Measurements from ENCODE around the gene SLC15A4.
"Not testable (repeated sequence)": the region's sequence is repeated elsewhere in the genome, so short reads cannot be mapped to it uniquely, and the experiment has no call there.

Gene SLC15A4

DNA sequence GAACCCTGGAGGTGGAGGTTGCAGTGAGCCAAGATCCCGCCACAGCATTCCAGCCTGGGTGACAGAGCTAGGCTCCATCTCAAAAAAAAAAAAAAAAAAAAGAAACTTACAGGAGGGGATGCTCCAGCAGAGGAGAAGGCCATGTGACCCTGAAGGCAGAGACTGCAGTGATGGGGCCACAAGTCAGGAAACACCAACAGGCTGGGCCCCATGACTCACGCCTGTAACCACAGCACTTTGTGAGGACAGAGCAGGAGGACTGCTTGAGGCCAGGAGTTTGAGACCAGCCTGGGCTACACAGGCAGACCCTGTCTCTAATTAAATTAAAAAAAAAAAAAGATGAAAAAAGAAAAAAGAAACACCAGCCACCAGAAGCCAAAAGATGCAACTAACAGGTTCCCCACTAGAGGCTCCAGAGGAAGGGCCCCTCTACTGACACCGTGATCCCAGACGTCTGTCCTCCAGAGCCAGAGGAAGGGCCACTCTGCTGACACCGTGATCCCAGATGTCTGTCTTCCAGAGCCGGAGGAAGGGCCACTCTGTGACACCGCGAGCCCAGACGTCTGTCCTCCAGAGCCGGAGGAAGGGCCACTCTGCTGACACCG is 20.4 kb upstream of the SLC15A4 start:
- DNase-seq (ENCODE audit: low spot score): no peak

DNA sequence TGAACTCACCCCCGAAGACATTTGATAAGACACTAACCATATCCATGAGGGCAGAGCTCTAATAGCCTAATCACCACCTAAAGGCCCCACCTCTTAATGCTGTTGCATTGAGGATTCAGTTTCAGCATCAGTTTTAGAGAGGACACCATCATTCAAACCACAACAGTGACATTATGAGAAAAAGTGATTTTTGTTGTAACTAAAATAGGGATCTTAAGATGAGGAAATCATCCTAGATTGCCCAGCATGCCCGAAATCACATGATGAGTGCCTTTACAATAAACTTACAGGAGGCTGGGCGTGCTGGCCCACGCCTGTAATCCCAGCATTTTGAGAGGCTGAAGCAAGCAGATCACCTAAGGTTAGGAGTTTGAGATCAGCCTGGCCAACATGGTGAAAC is 19.8 kb upstream of the SLC15A4 start:
- no peak for DNase-seq (ENCODE audit: low spot score)

DNA sequence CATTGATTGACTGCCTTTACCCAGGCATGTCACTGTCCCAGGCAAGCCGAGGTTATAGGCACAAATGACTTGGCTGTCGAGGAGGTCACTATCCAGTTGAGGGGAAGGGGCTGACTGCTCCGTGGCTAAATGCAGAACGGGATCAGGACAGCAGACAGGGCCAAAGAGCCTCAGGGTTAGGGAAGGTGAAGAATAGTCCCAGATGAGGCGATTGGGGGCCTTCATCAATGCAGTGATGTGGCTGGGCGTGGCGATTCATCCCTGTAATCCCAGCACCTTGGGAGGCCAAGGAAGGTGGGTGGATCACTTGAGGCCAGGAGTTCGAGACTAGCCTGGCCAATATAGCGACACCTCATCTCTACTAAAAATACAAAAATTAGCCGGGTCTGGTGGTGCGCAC is 18.8 kb upstream of the SLC15A4 start:
- no peak for DNase-seq (ENCODE audit: low spot score)

DNA sequence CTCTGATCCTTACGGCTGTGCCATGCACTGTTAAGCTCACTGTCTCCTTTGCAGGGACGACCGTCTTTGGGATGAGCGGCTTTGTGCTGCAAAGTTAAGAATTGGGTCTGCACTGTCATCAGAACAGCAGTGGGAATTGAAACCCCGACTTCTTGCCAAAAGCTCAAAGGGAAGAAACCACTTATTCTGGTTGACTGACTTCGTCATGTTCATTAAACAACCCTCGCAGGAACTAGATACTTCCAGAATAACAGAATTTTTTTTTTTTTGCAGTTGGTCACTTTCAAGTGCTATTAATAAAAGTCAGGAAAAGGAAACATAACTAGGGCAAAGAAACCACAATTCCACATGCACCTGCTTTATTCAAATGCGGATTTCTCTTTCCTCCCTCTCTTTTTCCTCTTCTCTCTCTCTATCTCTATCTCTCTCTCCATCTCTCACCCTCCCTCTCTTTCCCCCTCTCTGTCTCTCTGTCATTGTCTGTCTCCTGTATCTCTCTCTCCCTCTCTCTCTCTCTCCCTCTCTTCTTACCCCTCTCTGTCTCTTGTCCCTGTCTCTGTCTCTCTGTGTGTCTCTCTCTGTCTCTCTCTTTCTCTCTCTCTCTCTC is 17.2 kb upstream of the SLC15A4 start:
- no peak for DNase-seq (ENCODE audit: low spot score)

DNA sequence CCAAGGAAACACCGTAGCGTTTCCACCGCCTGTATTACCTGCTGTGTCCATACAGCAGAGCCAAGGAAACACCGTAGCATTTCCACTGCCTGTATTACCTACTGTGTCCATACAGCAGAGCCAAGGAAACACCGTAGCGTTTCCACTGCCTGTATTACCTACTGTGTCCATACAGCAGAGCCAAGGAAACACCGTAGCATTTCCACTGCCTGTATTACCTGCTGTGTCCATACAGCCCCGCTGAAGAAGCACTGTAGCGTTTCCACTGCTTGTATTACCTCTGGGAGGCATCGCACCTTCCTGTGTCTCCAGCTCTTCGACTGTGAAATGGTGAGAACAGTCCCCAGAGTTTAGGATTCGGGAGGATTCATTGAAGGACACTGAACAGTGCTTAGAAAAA is 16.1 kb upstream of the SLC15A4 start:
- not testable (repeated sequence) for DNase-seq (ENCODE audit: low spot score)

DNA sequence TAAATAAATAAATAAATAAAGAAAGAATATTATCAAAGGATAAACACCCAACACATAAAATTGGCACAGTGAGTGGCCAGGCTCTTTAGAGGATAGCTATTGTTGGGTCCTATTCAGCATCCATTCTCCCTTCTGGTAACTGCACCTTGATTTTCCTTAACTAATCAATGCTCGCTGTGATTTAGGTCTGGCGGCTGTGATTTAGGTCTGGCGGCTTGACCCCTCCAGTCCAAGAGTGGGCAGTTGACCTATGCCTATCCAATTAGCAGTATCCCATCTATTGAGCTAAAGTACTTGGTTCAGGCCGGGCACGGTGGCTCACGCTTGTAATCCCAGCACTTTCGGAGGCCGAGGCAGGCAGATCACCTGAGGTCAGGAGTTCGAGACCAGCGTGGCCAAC is 9.7 kb upstream of the SLC15A4 start:
- no peak for DNase-seq (ENCODE audit: low spot score)

DNA sequence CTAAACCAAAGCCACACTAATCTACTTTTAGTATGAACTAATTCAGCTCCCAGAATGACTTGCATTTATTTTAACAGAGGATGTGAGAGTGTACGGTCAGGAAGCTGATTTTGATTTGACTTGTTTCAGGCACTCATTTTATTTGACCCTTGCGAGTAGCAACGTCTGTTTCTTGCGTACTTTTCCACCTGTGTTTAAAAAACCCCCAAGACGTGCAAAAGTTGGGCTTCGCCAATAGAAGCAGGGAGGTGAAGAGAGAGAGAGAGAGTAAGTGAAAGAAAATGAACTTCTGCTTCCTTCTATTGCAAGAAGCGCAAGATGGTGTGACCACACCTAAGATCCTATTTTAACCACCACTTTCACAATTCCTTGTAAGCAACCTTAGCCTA is 6.7 kb upstream of the SLC15A4 start:
- DNase-seq (ENCODE audit: low spot score): no peak

DNA sequence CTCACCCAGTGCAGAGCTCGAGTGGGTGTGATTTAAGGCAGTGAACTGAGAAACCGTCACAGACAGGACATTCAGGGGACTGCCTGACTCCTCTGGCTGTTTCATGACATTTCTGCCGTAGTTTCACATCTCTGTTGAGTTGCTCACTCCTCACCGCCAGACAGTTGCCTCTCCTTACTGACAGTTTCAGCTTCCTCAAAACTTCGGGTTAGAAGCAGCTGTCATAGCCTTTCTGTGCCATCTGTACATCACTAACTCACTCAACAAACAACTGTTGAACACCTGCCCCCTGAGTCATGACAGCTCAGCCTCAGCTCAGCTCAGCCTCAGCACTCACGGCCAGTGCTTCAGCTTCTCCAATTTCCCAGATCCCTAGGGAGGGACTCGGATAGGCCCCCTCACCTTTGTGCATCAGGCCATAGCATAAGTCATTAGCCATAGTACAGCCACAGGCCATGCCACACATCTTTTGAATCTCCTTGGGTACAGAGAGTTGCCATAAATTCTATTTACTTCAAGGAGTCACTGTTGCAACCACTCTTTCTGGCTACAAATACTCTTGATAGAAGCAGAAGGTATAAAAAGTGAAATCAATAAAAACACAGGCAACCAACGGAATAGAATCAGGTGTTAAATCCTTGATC is 6.2 kb upstream of the SLC15A4 start:
- no peak for DNase-seq (ENCODE audit: low spot score)

DNA sequence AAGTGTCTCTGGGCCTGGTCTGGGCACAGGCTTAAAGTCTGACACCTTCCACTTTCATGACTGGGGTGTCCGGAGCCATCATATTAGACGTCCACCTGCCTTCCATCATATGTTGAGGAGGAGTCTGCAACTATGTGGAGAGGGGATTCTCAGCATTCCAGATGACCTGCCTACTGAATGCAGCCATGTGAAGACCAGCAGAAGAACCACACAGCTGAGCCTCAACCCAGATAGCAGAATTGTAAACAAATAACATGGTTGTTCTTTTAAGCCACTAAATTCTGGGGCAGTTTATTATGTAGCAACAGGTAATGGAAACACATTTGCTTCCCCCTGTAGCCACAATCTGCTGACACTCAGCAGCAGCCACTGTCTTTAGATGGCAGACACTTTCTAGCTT is 4.0 kb upstream of the SLC15A4 start:
- no peak for DNase-seq (ENCODE audit: low spot score)

DNA sequence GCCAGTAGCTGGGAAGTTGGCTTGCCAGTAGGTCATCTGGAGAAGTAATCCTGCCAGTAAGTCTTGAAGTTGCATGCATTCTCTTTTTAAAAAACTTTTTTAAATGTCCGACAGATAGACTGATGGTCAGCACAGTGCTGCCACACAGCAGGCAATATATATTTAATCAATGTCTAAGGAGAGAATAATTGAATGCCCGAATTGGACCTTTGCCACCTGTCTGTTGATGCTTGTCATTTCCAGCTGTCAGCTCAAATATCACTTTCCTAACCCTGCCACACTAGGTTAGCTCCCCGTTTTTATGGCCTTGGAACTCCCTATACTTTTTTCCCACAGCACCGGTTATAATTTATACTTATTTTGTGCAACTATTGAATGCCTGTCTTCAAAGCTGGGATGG is 2.1 kb upstream of the SLC15A4 start:
- DNase-seq (ENCODE audit: low spot score): no peak

DNA sequence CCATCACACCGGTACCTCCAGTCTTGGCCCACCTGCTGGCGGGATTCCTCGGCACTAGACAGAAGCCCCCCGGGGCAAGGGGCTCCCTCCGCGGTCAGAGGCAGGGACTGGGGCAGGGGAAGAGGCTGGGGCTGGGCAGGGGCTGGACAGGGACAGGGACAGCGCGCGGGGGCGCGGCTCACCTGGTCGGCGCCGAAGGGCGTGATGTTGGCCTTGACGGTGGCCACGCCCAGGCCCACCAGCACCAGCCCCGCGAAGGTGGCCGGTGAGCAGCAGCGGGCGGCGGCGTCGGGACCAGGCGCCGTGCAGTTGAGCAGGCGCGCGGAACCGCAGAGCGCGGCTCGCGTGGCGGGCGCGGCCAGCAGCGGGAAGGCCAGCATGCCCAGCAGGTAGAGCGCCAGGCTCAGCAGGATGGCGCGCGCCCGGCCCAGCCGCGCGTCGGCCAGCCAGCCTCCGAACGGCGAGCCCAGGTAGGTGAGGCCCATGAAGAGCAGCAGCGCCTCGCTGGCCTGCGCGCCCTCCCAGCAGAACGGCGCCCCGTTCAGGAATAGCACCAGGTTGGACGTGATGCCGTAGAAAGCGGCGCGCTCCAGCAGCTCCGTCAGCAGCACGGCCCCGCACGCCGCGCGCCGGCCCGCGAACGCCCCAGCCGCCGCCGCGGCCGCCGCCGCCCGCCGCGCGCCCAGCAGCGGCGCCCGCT is 392 bp downstream of the SLC15A4 start:
- peak; percentile 4 for DNase-seq (ENCODE audit: low spot score)

DNA sequence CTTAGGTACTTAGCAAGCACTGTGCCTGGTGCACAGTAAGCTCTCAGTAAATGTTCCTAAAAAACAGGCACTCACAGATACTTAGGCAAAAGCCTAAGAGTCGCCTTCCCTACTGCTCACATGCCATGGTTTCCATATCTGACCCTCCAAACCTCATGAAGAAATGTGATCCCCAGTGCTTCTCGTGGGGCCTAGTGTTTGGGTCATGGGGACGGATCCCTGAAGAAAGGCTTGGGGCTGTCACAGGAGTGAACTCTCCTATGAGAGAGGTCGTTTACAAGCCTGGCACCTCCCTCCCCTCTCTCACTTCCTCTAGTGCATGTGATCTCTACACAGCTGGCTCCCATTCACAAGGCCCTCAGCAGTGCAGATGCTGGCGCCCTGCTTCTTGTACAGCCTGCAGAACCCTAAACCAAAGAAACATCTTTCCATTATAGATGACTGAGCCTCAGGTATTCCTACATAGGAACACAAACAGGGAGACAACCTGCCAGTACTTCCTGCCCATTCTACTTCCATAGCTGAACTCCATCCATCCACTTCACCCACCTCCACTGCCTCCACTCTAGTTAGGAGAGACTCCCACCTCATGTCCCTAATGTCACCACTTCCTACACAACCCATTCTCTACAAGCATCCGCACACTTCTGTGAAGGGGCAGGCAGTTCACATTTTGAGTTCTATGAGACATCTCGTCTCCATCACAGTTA is 2.9 kb downstream of the SLC15A4 start:
- no peak for DNase-seq (ENCODE audit: low spot score)

DNA sequence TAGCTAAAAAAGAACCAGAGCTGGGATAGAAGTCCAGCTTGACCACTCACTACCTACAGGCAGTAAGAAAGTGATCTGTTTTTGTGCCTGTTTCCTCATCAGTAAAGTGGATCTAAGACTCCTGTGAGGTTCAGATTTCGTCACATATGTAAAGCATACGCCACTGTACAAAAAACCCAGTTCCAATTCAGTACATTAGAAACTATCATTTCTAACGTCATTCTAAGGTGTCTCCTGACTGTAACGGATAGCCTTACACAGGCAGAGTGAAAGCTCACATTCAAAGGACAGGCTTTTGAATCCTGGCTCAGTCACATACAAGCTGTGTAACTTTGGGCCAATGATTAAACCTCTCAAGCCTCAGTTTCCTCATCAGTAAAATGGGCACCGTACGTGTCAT is 3.5 kb downstream of the SLC15A4 start:
- DNase-seq (ENCODE audit: low spot score): no peak

DNA sequence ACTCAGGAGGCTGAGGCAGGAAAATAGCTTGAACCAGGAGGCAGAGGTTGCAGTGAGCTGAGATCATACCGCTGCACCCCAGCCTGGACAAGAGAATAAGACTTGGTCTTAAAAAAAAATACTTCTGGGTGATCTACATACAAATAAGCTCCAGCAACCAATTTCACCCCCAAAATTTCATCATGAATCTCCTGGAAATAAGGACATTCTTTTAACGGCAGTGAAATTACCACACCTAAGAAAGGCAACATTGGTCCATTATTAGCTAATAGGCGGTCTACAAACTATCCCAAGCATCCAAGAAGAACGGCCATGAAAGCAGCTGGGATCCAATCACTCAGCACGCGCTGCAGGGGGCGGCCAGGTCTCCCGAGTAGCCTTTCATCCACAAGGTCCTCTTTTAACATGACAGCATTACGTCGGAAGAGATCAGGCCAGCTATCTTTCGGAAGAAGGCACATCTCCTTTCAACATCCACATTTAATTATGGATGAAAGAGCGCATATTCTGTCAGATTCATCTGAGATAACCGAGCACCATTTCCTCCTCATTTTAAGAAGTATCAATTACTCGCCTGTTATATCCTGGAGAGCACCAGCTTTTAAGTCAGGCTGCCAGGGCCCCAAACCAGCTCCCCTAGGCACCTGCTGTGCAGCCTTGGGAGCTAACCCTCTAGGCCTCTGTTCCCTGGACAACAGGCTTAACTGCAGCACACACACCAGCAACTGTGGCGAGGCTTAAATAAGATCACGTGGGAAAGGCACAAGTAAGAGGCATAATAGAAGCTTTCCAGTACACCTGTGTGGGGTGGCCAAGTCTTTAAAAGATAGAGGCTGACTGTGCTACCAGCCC is 4.2 kb downstream of the SLC15A4 start:
- no peak for DNase-seq (ENCODE audit: low spot score)

DNA sequence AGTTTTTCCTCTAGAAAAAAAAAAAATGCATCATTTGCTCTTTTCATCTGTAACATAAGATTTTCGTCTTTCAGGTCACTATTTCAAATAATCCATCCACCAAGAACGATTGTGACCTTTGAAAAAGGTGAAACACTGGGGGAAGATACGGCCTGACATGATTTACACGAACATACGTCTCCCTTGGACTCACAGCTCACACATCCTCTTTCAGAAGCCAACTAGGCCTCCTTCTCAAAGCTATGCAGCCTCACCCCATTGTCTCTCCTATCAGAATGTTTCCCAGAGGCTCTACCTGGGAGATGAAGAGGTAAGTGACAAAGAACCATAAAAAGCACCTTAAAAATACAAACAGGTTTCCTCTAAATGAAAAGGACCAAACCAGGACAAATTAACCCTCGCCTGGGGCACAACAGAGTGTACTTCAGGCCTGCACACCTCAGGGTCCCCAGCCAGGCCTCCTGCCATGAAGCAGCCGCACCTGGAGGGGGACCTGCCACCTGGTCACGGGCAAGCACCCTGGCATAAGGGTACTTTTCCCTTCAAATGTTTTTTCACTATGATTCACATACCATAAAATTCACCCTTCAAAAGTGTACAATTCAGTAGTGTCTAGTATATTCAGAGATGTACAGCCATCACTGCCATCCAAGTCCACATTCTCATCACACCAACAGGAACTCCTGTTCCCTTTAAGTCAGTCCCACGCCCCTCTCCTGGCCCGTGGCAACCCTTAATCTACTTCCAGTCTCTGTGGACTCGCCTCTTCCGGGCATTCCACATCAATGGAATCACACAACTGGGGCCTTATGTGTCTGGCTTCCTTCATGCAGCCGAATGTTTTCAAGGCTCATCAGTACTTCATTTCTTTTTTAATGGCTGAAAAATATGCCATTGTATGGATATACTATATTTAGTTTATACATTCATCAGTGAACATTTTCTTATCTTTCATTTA is 5.4 kb downstream of the SLC15A4 start:
- no peak for DNase-seq (ENCODE audit: low spot score)

DNA sequence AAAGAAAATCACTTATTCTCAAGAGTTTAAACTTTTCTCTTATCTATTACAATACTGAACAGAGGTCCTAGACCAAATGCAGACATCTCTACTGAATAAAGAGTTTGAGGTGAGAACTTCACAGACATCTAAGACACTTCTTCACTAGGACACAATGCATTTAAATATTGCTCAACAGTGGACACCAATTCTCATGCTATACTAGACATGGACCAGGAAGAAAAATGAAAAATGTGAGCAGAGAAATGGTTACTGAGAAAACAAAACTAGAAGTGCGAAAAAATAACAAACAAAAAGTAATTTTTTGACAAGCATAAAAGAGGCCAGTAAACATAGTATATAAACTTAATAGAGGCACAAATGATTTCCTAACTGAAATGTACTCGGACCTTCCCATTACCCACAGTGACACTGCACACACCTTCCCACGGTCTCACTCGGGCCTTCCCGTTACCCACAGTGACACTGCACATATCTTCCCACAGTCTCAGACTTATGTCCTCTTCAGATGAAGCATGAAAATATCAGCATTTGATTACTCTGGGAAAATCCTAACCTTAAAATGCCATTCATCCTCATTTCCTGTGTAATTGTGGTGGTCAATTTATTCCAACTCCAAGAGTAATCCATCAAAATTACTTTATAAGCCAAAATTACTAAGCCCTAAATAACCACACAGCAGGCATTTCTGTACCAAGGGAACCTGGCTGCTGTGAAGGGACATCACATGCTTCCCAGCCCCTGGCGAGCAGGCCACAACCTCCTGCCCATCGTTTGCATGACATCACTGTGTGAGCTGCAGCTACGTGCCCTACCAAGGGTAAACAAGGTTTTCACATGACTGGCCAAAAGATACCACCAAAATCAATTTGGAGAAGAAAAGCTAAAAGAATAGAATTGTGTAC is 6.4 kb downstream of the SLC15A4 start:
- no peak for DNase-seq (ENCODE audit: low spot score)

DNA sequence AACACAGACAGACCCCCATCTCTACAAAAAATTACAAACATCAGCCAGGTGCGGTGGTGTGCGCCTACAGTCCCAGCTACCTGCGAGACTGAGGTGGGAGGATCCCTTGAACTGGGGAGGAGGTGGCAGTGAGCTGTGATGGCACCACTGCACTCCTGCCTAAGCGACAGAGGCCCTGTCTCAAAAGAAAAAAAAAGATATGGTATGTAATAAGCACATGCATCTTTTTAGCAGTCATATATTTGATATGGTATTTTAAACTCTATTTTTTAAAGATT is 7.2 kb downstream of the SLC15A4 start:
- DNase-seq (ENCODE audit: low spot score): no peak

DNA sequence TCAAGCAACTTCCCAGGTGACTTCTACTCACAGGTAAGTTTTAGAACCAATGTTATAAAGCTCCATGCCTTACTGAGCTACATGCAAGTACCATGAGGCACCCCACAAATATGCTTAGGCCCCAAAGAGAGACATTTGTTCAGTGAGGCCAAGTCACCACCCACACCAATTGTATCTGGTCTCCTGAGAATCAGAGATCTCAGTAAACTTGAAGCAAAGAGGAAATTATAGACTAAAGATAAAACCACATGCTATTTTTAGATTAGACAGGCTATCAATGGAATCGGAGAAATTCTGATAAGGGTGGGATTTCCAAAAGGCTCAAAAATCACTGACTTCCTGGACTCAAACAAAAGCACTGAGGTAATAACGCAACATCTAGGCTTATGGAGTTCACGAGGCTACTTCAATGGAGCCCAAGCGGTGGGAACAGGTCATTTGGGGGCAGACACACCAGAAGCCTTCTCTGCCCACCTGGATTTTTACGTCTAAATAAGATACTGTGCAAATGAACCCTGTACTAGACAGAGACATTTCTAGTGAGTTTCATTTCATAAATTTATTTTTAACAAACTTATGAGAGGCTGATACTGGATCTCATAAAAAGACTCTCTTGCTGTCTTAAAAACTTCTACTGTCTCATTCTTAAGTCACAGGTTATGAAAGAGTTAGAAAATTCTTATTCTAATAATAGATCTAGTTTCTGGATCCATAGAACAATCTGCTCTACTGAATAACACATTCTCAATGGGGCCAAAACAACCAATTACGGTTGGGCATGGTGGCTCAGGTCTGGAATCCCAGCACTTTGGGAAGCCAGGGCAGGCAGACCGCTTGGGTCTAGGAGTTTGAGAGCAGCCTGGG is 7.7 kb downstream of the SLC15A4 start:
- no peak for DNase-seq (ENCODE audit: low spot score)

Data from hematopoietic multipotent progenitor cell treated with erythropoietin and hydrocortisone succinate and interleukin-3 and kit ligand, for 15 days (in vitro differentiated cells).